Renal pelvis (tissue), 4 donors: ENCODE measurements around the gene SLC25A4. TPM values are rescaled to one million over a fixed set of nuclear protein-coding genes. Genes with fewer than 3 reads are reported as not detected.
"Not testable (repeated sequence)": the region's sequence is repeated elsewhere in the genome, so short reads cannot be mapped to it uniquely, and the experiment has no call there.

Experiments used
- DNase-seq: peaks from one replicate; pipeline ENCODE4 v3.0.0-alpha.2; 2013
- polyA plus RNA-seq, 3 donors: library from polyadenylated mRNA; unstranded; fragments of 120-200 nt; gene quantifications; one replicate each; pipeline ENCODE4 v1.2.1, GENCODE V29; 2013; ENCODE audit not compliant: insufficient read length in 3 of 3

Gene SLC25A4
- polyA plus RNA-seq, 3 donors: 42.8 to 47.3 (median 46.9) TPM

DNA sequence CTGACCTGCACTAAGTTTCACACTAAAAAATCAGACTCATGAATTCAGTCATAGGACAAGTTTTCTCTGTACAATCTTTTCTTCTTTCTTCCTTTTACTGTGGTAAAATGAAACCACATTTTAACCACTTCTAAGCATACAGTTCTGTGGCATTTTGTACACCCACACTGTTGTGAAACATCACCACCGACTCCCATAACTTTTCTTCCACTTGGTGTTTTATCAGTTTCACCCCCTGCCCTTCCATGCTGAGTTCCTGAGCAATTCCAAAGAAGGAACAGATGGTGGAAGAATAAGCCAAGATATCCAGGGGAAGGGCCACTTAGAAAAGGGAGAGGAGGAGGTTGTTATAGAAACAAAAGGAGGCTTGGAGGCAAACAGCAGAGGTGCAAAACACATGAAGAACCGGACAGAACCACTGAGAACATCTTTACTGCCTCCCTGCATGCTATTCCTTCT lies 22.6 kb downstream of the SLC25A4 start:
- no peak for DNase-seq

DNA sequence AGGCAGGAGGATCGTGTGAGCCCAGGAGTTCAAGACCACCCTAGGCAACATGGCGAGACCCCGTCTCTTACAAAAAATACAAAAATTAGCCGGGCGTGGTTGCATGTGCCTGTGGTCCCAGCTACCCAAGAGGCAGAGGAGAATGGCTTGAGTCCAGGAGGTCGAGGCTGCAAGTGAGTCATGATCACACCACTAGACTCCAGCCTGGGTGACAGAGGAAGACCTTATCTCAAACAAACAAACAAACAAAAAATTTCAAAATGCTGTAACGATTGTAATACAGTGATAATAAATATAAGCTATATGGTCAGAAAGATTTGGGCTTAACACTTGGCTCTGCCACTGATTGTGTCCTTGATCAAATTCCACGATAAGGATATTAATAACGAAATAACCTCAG lies 24.2 kb downstream of the SLC25A4 start:
- DNase-seq: no peak

DNA sequence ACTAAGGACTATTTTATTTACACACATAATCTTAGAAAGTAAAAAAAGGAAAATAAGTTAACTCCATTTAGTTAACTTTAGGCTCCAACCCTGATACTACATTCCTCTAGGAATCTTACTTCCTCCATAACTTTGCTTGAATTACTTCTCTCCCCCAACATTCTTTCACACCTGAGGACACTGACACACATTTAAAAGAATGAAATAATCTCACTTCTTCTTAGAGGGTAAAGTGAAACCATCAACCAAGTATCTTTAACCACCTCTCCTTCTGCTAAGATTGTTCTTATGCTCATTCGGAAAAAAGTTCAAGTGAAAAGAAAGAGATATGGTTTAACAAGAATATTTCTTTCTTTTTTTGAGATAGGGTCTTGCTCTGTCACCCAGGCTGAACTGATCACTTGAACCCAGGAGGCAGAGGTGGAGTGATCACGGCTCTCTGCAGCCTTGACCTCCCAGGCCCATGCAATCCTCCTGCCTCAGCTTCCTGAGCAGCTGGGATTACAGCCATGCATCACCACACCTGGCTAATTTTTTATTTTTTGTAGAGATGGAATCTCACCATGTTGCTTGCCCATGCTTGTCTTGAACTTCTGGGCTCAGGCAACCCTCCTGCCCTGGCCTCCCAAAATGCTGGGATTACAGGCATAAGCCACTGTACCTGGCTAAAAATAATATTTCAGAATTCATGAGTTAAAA lies 28.5 kb downstream of the SLC25A4 start:
- DNase-seq: no peak

DNA sequence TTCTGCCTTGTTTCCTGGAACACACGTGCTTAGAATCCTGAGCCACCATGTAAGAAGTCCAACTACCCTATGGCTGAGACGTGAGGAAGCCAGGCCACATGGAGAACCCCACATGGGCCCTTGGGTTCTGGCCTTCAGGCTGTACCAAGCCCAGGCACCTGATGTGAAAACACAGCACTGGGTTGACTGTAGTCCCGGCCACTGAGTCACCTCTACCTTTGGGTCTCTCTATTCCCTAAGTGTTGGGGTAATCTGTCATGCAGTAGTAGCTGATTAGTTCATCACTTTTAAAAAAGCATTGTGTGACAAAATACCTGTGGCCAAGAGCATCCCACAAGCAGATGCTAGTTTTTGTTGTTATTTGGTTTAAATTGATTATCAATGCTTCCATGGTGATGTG lies 36.4 kb downstream of the SLC25A4 start:
- DNase-seq: no peak

DNA sequence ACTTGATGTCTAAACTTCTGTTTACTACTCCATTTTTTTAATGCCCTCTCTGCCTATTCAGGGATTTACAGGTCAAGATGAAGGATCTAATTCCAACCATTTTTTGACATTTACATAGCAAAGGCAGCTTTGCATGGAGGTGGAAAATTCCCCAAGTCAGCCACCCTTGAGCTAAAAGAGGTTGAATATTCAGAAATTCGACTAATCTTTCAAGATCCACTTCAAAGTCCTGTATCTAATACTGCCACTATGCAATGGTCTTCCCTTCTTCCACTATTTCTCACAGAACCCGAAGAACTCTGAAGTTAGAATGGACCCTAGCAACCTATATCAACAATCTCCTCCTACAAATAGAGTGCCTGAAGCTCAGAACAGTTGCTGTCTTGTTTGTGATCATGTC lies 39.2 kb downstream of the SLC25A4 start:
- DNase-seq: no peak

DNA sequence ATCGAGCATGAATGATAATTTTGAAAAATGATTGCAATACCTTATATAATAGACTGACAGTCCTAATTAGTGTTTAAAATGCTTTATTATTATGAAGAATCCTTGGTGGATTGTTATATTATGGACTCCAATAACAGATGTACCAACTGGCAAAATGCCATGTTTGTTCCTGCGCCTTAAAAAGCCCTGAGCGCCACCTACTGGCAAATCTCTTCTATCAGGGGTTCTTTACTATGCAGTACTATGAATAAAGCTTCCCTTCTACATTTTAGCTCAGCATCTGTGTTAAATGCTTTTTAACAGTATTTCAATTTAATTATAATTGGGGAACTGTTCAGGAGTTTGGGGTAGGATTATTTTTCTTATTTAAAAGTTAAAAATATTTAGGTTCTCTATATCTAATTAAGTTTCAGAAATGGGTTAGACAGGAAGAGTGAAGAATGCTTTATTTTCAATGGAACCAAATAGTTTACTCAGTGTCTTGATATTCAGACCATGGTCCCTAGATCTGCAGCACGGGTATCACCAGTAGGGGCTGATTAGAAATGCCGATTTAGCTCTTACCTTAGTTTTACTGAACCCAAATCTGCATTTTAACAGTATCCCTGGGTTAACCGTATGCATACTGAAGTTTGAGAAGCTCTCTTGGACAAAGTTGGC lies 40.7 kb downstream of the SLC25A4 start:
- peak; percentile 86 for DNase-seq

DNA sequence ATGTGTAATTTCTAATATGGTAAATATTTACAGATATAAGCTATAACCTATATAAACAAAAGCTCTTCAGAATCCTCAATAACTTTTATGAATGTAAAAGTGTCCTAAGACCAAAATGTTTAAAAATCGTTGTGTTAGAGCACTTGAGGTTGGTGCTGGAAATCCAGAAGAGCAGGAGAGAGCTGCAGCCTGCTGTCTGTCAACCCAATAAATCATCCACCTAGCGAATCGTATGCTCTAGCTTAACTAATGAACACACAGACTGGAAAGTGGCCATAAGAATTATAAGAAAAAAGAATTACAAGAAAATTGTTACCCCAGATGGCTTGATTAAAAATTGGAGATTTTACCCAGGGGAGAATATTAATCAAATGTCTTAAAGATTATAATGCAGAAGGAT lies 43.7 kb downstream of the SLC25A4 start:
- no peak for DNase-seq

DNA sequence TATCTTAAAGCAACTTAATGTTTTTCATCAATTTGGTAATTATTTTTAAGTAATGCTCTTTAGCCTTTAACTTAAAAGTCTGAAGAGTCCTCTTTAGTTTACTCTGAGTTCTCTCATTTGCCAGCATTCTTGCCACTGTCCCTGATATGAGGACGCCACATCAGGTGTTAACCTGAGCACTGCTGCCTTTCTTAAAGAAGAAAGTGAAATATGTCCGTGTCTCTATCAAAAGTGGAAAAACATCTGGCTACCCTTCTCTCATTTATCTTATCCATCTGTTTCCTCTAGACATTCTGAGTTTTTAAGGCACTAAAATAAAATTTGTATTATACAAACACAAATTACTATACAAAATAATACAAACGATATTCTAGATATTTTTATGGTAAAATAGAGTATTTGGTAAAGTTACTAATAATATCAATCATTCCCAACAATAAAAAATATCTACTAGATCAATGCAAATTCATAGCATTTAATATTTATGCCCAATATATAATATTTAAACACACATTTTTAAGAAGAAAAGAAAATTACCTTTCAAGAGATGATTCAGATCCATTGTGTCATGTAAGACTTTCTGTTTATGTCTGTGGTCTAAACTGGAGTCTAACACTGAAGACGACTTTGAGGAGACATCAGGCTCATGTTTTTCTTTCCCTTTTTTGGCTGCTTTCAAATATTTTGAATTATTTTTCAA lies 46.7 kb downstream of the SLC25A4 start:
- no peak for DNase-seq

DNA sequence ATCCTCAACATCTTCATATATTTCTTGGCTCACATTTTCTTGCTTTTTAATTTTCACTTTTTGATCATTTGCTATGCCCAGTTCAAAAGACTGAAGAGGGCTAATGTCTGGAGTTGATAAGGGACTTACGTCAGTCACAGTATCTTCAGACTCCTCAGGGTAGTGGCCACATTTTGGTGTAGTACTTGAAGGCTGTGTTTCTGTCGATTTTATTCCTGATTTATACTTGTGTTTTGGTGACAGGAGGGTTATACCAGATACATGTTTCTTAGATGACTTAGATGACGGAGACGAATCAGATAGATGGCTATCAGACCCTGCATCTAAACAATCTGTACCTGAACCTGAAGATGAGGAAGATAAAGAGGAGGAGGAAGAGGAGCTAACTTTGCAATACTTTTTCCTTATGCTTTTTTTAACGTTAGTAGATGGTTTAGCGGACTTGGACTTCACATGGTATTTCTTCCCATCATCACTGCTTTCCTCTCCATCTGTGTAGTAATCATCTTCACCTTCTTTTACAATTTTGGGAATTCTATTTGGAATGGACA lies 47.3 kb downstream of the SLC25A4 start:
- DNase-seq: no peak

DNA sequence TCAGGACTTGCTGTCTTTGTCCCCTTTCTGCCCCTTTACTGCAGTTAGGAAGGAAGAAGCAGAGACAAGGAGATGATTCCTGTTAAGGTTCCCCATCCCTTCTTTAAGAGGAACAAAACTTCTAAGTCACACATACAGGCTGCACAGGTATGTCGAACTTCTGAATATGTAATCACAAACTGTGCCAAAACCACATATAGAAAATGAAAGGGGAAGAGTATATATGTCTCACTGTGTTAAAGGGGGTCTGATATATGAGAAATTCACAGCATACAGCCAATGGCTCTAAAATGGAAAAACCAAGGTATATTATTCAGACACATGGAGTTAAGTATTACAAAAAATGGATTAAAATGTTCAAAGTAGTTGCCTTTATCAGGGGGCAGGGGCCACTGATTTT lies 49.0 kb downstream of the SLC25A4 start:
- DNase-seq: no peak

DNA sequence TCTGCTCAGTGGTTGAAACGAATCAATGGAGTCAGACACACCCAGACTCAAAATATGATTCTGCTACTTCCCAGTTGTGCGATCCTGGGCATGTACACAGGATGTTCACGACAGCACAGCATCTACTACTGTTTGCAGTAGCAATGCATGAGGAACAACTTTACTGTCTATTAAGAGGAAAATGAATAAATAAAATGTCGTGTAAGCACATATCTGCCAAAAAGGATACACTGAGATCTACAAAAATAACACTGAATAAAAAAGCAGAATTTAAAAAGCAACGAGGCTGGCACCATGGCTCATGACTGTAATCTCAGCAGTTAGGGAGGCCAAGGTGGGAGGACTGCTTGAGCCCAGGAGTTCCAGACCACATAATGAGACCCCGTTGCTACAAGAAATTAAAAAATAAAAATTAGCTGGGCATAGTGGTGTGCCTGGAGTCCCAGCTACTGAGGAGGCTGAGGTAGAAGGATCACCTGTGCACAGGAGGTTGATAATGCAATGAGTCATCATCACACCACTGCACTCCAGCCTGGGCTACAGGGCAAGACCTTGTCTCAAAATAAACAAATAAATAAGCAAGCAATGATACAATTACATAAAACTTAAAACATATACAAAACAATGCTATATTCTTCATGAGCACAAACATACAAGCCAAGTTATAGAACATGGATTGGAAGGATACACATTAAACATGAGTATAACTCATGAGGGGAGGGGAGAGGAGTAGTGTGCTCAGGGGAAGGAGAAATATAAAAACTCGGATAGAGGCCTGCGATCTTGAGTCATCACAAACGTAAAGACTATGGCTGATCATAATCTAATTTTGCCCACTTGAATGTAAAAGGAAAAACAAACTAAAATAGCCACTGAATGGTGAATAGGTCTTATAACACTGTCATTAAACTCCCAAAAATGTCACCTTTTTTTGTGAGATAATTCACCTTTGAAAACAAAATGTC lies 52.1 kb downstream of the SLC25A4 start:
- no peak for DNase-seq

DNA sequence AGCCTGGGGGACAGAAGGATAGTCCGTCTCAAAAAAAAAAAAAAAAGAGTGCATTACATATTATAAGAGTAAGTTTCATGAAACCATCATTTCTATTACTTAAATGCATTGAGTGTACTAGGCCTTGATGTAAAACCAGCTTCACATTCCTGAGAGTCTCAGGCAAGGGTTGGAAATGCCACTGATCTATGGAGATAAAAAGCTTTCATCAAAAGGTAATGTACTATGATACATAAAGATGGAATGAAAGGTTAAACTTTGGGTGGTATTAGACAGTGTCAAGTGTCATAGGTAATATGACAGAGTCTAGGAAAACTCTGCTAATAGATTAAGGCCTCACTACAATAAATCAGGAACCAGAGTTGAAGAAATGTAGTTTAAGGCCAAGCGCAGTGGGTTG lies 53.4 kb downstream of the SLC25A4 start:
- DNase-seq: no peak

DNA sequence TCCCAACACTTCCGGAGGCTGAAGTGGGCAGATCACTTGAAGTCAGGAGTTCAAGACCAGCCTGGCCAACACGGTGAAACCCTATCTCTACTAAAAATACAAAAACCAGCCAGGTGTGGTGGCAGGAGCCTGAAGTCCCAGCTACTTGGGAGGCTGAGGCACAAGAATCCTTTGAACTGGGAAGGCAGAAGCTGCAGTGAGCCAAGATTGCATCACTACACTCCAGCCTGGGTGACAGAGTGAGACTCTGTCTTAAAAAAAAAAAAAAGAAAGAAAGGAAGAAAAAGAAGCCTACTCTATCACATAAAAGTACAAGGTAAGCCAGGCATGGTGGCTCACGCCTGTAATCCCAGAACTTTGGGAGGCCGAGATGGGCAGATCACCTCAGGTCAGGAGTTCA lies 55.1 kb downstream of the SLC25A4 start:
- not testable (repeated sequence) for DNase-seq

Other genes with a start within 250 kb of the SLC25A4 start
- not detected for gene HELT, start 124.8 kb upstream of the SLC25A4 start, polyA plus RNA-seq
- gene CFAP97, start 60.7 kb downstream of the SLC25A4 start, polyA plus RNA-seq: 10 to 100 TPM; 39.6 to 48.8 (median 45.3) TPM
- gene SNX25, start 66.3 kb downstream of the SLC25A4 start, polyA plus RNA-seq: 10 to 100 TPM; 20.9 to 23.6 (median 22.8) TPM